Fibroblast of skin of left quadriceps (primary cell): ENCODE measurements around the gene PLCG2.
"Not testable (repeated sequence)": the region's sequence is repeated elsewhere in the genome, so short reads cannot be mapped to it uniquely, and the experiment has no call there.

Experiments used
- DNase-seq, 2 experiments: peaks; one replicate each; pipeline ENCODE4 v3.0.0-alpha.2; 2013; ENCODE audit warnings: low read depth in 2 of 2

PLCG2 gene

DNA sequence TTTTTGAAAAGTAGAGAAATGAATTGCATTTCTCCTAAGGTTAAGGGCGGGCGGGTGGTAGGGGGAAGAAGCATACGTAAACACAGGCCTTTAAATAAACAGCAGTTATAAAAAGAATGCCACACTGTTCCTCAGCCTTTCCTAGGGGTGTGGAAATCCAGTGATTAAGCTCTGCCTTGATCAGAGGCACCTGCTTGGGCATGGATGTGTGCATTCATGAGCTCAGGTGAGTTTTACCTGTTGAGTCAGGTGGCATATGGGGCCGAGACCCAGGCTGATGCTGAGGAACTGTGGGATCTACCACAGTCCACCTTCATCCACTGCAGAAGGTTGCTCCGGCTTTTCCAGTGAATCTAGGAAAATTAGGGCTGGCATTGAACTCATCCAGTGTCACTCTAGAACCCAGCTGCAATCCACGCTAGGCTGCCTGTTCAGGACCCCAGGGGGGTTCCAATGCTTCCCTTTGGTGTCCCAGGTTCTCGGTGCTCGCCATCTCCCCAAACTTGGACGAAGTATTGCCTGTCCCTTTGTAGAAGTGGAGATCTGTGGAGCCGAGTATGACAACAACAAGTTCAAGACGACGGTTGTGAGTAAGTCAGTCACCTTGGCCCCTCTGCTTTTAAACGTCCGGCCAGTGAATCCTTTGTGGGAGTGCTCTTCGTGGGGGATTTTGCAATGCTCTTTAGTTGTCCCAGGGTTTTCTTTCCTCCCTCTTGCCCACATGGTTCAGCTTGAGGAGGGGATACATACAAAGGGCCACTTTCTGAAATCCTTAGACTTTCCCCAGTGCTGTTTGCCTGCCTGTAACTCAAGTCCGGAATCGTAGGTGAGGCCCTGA, 159.5 kb downstream of the PLCG2 start:
- no peak for DNase-seq

DNA sequence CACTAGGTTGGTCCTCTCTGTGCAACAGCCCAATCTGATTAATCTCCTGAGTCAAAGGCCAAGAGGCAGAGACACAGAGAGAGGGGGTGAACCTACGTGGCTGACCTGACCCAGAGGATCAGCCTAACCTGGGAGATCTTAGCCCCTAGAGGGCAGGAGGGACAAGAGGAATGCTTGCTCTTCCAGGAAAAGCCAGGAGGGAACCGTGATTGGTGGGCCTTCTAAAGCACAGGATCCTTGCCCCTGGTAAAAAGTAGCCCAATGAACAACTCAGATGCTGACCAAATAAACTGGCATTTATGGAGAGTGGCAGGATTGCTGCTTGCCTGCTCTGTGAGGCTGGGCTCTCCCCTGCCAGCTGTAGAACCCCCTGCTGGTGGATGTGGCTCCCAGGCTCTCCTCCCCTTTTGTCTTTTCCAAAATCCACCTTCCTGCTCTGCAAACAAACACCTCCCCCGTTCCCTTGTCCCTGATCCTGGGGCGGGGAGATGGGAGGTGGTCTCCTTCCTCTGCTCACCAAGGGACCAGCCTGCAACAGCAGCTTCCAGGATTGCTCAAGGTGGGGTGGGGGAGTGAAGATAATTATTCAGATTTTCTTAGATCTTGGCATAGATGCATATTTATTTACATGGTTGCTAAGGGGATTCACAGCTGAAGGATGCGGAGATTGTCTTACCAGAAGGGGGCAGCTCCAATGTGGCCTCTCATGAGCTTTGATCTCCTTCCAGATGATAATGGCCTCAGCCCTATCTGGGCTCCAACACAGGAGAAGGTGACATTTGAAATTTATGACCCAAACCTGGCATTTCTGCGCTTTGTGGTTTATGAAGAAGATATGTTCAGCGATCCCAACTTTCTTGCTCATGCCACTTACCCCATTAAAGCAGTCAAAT, 160.3 kb downstream of the PLCG2 start:
- DNase-seq: no peak

DNA sequence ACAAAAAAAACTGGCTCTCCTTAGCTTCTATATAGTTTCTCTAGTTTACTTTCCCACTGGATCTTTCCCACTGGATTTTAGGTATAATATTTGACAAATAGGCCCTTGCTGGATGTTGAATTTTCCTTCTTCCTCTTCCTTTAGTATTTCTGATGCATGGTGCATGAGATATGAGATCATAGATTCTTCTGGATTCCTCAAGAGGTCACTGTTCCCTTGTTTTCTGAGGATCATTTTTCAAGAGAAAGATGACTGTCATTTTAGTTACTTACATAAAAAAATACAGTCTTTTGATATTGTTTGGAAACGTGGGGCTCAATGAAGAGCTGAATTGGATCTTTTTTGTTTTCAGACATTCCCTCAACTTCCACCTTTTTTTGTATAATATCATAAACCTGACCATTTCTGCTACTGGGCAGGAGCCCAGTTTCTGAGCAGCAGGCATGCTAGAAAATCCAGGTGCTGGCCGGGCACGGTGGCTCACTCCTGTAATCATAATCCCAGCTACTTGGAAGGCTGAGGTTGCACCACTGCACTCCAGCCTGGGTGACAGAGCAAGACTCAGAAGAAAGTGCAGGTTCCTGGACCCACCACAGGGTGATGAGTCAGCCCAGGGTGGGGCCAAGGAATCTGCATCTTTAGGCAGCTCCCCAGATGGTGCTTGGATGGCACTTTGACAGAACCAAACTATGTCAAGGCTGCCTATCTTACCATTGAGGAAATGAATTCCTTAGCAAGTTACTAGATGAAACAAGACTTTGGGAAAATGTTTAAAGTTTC, 161.9 kb downstream of the PLCG2 start:
- DNase-seq: peak in 1 of 2 experiments; percentile 30

DNA sequence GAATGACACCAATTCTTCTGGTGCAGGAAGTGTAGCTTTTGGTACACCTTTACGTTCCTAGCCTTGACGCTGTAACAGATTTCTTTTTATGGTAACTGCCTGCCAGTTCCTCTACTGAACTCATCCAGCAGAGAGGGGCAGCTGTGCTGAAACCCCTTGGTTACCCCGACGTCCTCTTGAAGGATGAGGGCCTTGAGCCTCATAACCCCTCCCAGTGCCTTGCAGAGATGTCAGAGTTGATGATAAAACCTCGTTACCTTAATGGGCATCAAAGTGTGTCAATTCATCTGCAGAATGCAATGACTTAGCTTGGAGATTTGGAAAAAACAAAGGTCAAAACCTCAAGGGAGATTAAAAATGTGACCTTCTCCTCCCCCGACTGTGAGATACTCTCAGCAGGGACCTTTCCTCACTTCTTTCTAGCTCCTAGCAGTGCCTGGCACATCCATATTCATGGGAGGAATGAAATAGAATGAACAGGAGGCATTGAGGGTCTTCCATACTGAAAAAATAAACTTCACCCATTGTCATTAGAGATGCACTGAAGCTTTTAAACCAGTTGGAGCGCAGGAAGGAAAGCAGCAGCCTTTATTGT, 163.0 kb downstream of the PLCG2 start:
- DNase-seq: no peak

DNA sequence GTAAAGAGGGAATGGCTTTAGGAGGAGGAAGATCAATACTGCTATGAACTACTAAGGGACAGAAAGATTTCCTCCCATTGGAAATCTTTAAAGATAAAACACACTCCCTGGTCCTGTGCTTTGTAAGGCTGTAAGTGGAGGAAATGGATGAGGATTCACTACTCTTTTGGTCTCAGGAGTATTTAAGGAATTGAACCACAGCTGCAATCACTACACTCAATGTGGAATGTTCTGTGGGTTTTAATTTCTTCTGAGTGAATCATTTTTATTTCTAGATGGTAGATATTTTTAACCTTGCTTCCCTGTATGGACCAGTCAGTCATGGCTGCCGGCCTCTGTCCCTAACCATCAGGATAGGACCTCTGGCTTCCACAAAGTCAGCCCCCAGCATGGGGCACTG, 166.6 kb downstream of the PLCG2 start:
- DNase-seq: peak; percentile 57 to 68

DNA sequence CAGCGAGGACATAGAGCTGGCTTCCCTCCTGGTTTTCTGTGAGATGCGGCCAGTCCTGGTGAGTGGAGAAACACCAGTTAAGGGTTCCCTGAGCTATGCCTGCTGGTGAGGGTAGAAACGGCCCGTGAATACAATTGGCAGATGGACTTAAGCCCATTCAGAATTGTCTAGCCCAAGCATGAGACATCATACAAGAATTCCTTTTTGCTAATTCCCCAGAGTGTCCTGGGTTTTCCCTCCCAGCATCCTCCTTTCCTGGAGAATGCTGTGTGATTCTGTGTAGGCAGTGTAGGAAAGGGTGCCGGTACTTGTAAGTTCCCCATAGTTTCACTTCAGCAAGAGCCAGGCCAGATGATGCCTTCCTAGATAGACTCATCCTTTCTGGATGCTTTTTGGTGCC, 167.1 kb downstream of the PLCG2 start:
- DNase-seq: peak; percentile 32 to 44

DNA sequence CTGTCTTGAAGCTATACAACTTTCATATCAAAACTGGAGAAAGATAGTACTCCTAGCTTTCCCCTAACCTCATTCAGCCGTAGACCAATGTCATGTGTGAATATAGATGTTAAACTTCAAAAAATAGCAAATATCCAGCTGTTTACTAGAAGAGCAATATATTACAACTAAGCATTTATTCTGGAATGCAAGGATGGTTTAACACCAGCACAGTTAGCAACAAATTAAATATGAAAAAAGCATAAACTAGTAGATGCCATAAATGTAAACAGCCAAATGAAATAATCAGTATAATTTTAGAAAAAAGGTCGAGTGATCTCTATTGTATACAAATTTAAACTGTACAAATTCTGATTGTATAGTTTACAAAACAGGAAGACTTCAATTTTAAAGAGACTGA, 172.5 kb downstream of the PLCG2 start:
- DNase-seq: no peak

DNA sequence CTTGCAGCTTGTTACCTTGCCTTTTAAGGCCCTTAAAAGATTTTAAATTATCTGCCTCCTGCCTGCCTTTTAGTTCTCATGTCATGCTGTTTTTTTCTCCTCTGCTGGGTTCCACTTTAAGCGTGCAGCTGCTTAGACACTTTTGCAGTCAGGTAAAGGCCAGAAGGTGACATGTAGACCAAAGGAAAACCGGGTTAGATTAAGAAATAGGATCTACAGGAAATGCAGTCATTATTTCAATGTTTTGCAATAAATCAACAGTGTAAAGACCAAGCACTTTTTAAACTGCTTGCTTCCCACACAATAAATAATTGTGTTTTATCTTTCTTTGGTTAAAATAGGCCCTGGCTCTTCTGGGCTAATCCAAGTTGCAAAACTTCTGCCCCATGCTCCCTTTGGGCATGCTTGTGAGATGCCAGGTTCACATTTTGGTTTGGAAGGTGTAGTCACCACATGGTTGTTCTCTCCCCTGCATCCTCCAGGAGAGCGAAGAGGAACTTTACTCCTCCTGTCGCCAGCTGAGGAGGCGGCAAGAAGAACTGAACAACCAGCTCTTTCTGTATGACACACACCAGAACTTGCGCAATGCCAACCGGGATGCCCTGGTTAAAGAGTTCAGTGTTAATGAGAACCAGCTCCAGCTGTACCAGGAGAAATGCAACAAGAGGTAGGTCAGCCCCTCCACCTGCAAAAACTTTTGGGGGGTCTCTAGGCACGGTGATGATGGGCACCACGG, 177.3 kb downstream of the PLCG2 start:
- no peak for DNase-seq

DNA sequence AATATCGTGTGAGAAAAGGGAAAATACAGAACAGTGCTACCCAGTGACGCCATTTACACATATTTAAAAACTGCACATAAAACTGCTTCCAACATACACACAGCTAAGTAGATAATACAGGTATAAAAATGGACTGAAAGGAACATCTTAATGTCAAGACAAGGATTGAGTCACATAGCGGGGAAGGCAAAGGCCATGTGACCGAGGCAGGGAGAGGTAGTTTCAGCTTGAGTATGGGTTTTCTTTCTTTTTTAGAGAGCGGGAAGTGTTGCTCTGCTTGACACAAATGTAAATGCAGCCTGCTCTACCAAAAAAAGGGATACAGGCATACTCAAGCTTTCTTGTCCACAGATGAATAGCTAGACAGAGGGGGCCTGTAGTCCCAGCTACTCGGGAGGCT, 185.7 kb downstream of the PLCG2 start:
- DNase-seq: no peak

DNA sequence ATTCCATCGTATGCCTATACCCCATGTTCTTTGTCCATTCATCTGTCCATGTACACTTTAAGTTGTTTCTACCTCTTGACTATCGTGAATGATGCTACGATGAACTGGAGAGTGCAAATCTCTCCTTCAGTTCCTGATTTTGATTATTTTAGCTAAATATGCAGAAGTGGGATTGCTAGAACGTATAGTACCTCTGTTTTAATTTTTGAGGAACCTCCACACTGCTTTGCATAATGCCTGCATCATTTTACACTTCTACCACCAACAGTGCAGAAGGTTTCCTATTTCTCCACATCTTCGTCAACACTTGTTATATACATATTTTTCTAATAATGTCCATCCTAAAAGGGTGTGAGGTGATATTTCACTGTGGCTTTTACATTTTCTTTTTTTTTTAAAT, 188.3 kb downstream of the PLCG2 start:
- DNase-seq: no peak

DNA sequence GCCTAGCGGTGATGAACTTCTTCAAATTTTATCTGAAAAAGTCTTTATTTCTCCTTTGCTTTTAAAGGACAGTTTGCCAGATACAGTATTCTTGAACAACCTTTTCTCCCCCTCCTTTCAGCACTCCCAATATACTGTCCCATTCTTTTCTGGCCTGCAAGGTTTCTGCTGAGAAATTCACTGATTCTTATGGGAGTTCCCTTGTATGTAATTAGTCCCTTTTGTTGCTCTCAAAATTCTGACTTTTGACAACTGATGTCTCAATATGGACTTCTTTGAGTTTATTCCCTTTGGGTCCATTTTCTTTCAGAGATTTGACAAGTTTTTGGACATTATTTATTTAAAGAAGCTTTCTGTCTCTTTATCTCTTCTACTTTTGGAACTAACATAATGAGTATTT, 192.8 kb downstream of the PLCG2 start:
- no peak for DNase-seq

DNA sequence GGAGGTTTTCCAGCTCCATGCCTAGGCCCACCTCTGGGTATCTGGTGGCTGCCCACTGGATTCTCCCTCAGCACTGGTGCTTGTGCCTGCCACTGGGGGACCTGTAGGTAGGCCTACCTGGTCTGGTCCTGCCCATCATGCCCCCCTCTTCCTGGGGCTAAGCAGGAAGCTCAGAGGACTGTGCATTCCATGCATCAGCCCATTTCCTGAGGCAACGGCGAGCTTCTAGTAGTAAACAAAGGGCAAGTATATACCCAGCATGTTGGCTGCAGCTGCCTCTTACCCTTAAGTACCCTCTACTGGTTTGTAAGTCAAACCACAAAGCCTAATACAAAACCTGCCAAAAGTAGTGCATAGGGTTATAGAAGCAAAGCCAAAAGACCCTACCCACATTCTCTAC, 194.6 kb downstream of the PLCG2 start:
- DNase-seq: no peak

DNA sequence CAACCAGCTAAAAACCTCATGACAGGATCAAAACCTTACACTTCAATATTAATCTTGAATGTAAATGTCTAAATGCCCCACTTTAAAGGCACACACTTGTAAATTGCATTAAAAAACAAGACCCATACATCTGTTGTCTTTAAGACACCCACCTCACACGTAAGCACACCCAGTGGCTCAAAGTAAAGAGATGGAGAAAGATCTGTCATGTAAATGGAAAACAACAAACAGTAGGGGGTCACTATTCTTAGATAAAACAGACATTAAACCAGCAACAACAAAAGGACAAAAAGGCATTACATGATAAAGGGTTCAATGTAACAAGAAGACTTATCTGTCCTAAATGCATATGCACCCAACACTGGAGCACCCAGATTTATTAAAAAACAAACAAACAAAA, 196.5 kb downstream of the PLCG2 start:
- no peak for DNase-seq

DNA sequence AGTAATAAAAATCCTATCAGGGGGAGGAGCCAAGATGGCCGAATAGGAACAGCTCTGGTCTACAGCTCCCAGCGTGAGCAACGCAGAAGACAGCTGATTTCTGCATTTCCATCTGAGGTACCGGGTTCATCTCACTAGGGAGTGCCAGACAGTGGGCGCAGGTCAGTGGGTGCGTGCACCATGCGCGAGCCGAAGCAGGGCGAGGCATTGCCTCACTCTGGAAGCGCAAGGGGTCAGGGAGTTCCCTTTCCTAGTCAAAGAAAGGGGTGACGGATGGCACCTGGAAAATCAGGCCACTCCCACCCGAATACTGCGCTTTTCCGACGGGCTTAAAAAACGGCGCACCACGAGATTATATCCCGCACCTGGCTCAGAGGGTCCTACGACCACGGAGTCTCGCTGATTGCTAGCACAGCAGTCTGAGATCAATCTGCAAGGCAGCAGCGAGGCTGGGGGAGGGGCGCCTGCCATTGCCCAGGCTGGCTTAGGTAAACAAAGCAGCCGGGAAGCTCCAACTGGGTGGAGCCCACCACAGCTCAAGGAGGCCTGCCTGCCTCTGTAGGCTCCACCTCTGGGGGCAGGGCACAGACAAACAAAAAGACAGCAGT, 198.3 kb downstream of the PLCG2 start:
- not testable (repeated sequence) for DNase-seq

DNA sequence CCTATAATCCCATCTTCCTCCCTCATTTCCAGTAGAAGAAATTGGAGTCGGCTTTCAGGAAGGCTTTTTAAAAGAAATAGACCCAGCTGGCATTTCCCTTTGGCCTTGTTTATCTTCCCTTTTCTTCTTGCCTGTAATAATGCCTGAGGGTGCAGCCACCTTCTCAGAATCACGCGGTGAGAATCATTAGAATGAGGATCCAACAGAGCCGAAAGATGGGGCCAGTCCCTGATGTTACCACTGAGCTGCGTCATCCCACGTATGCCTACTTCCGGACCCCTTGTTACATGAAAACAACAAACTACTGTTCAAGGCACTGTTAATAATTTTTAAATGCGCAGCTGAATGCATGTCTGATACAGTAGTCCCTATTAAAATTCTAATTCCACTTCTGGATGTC, 208.0 kb downstream of the PLCG2 start:
- no peak for DNase-seq

DNA sequence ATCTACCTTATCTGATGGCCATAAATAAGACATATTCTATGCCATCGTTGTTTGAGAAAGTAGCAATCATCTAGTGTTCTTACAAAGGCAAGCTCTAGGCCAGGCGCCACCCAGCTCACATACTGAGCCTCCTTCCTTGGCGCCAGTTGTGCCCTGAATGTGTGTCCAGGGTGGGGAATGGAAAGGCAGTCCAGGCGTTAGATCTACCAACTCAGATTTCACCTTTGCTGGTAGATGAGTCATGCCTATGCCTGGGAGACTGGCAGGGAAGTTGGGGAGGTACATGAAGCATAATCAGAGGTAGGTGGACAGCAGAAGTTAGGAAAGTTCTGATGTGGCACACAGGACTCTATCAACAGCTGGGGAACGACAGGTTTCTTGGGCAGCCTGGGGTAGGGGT, 208.6 kb downstream of the PLCG2 start:
- no peak for DNase-seq

DNA sequence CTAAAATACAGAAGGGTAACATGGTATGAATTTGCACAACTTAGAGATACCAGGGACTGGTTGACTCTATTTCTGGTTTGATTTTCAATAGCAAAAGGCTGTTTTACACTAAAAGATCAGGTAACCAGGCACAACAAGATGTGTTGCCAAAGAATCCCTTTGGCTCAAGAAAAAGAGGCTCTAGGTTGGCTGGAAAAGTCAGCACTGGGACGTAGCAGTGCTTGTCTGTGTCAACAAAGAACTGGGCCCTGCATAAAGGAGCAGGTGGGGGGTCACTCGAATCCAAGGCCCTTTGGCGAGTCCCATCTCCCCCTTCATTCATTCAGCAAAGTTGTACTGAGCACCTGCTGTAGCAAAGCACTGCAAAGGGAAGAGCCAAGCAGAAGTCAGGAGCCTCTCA, 213.8 kb downstream of the PLCG2 start:
- DNase-seq: no peak

DNA sequence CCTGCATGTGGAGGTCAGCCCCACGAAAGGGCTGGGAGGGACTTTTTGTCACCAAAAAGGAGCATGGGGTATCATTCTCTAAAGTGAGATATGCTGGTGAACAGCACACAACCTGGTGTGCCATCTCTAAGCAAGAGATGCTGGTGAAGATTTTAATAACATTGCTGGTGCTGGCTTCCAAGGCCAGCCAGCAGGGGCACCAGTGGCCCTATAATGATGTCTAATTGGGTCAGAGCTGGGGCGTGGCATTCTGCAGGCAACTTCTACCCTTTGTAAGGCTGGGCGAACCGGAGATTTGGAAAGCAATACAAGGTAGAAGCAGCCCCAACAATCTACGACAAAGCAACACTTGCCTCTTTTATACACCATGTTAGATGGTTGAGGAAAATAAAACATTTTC, 215.4 kb downstream of the PLCG2 start:
- no peak for DNase-seq

DNA sequence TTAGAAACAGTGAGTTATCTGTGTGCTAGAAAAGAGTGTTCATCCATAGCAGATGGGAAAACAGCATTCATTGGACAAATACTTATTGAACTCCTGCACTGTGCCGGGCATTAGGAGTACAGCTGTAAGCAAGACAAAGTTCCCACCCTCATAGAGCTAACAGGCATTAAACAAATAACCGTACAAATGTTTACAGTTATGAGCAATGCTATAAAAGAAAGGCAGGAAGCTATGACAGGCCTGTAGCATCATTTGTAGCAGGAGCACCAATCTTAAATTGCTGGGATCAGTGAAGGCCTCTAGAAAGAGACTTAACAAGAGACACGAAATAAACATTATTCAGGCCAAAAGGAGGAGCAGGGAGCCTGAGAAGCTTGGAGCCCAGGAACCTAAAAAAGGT, 216.6 kb downstream of the PLCG2 start:
- DNase-seq: no peak

DNA sequence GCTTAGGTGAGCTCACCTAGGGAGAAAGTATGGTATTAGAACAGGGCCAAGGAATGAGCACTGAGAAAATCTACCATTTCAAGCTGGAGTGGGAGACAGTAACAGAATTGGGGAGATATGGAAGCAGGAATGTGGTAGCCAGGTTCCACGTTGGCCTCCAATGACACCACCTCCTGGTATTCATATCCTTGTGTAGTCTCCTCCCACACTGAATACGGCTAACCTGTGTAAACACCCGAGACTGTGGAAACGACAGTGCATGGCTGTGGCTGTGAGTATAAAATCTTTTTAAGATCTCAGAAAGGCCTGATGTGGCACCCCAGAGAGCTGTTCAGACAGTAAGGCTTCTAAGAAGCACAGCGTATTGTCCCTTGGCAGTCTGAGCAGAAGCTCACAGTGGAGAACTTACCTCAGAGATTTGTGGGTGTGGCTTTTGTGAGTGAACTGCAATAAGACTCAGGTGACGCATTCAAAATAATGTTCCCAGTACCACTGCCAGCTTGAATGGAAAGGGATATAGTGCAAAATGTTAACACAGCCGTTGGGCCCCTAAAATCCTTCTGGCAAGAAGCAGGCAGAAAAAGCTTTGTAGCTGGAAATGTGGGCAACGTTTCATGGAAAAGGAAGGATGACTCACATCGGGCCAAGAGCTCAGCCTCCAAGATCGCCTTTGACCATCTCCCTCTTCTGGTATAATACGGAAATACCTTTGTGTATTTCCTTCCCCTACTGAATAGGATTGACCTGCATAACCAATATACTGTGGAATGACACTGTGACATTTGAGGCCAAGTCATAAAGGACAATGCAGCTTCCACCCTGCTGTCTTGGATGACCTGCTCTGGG, 217.8 kb downstream of the PLCG2 start:
- DNase-seq: peak; percentile 30 to 39
